HPDE6-E6E7 (cell line): Measurements from ENCODE around the gene ZFP36.

ENCODE experiments used
- DNase-seq: peaks from one replicate; pipeline ENCODE4 v3.0.0; 2011; ENCODE audit warnings: missing footprints; ENCODE audit errors: extremely low spot score

The ZFP36 gene

GRCh38 chr19:39405958-39406655 is 540 bp upstream of the ZFP36 start:
- DNase-seq, result no peak

- DNase-seq, result no peak
These were observed 688 bp downstream of the ZFP36 start for GRCh38 chr19:39407410-39407659.

GRCh38 chr19:39407660-39408391 is 1.2 kb downstream of the ZFP36 start:
- no peak for DNase-seq

- no peak for DNase-seq
These were observed 2.0 kb downstream of the ZFP36 start for GRCh38 chr19:39408392-39409207.

GRCh38 chr19:39409208-39410016 is 2.8 kb downstream of the ZFP36 start:
- DNase-seq, result no peak

GRCh38 chr19:39410017-39410830 is 3.6 kb downstream of the ZFP36 start:
- no peak for DNase-seq

GRCh38 chr19:39410831-39411080 is 4.1 kb downstream of the ZFP36 start:
- DNase-seq, result no peak

- DNase-seq, result no peak
These were observed 4.6 kb downstream of the ZFP36 start for GRCh38 chr19:39411081-39411831.

GRCh38 chr19:39411832-39412099 is 5.1 kb downstream of the ZFP36 start:
- no peak for DNase-seq

- DNase-seq, result no peak
These were observed 5.6 kb downstream of the ZFP36 start, which contains the start of gene PLEKHG2 for GRCh38 chr19:39412100-39412866. PLEKHG2 (plus strand) TSS chr19:39412669; CDS start chr19:39414087, 1,418 bp downstream.

- no peak for DNase-seq
These were observed 6.2 kb downstream of the ZFP36 start for GRCh38 chr19:39412867-39413271.

GRCh38 chr19:39413272-39413910 is 6.7 kb downstream of the ZFP36 start:
- no peak for DNase-seq

GRCh38 chr19:39413911-39414608 is 7.4 kb downstream of the ZFP36 start:
- no peak for DNase-seq

- DNase-seq, result no peak
These were observed 8.7 kb downstream of the ZFP36 start for GRCh38 chr19:39415111-39416046.

GRCh38 chr19:39416152-39417120 is 9.8 kb downstream of the ZFP36 start:
- DNase-seq, result no peak

GRCh38 chr19:39417463-39418181 is 11.0 kb downstream of the ZFP36 start:
- DNase-seq, result no peak
